GM12874 (cell line): ENCODE data around the gene RNF145.

Experiments
- TF ChIP-seq, protein P1 (sequence below): IDR thresholded peaks from 2 replicates; pipeline ENCODE4 v1.5.1; 2011; ENCODE audit warnings: low read depth, mild to moderate bottlenecking, control low read depth, low read length, moderate library complexity; ENCODE audit not compliant: insufficient read depth

RNF145 gene

GRCh38 chr5:159227452-159227851 lies 18.1 kb upstream of the RNF145 start:
- TF ChIP-seq, protein P1, sequence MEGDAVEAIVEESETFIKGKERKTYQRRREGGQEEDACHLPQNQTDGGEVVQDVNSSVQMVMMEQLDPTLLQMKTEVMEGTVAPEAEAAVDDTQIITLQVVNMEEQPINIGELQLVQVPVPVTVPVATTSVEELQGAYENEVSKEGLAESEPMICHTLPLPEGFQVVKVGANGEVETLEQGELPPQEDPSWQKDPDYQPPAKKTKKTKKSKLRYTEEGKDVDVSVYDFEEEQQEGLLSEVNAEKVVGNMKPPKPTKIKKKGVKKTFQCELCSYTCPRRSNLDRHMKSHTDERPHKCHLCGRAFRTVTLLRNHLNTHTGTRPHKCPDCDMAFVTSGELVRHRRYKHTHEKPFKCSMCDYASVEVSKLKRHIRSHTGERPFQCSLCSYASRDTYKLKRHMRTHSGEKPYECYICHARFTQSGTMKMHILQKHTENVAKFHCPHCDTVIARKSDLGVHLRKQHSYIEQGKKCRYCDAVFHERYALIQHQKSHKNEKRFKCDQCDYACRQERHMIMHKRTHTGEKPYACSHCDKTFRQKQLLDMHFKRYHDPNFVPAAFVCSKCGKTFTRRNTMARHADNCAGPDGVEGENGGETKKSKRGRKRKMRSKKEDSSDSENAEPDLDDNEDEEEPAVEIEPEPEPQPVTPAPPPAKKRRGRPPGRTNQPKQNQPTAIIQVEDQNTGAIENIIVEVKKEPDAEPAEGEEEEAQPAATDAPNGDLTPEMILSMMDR, result no peak

DNA sequence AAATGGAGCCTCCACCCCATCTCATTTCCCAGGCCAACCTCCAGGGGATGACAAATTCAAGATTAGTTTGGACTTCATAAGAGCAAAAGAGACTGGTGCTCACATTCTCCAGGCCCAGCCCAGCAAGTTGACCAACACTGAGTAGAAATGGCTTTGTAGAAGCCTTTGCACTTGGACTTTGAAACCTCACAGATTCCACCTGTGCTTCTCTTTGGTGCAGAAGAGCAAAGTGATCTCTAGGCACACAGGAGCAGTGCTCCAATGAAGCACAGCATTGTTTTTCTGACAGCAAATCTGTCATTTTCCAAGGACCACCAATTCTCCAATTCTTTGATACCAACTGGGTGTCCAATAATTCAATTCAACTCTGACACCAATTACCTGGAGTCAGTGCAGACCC lies 17.1 kb upstream of the RNF145 start:
- TF ChIP-seq, protein P1, result no peak

DNA sequence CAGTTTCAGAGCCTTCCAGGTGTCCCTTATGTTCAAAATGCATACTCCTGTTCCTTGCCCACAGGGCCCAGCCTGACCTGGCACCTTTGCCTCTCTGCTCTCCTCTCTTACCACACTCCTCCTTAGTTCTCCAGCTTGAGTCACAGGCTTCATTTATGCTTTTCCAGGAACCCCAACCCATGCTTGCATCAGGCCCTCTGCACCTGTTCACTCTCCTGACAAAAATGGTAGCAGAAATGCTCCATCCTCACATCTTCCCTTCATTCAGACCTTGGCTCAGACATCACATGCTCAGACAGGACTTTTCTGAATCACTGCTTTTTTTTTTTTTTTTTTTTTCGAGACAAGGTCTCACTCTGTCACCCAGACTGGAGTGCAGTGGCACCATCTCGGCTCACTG lies 15.1 kb upstream of the RNF145 start:
- TF ChIP-seq, protein P1, result no peak

- TF ChIP-seq, protein P1, result no peak
Measured at GRCh38 chr5:159223469-159223868, 14.1 kb upstream of the RNF145 start.

DNA sequence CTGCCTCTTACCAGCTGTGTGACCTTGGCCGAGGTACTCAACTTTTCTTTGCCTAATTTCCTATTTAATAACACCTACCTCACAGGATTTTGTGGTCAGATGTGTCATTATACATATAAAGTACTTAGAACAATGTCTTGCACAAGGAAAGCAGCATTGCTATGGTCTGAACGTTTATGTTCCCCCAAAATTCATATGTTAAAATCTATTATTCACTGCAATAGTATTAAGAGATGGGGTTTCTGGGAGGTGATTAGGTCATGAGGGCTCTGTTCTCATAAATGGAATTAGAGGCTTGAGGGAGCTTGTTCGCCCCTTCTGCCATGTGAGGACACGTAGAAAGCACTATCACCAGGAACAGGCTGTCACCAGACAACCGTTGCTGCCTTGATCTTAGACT lies 10.9 kb upstream of the RNF145 start:
- TF ChIP-seq, protein P1, result no peak

- TF ChIP-seq, protein P1, result no peak
Measured at GRCh38 chr5:159218595-159219023, 9.3 kb upstream of the RNF145 start.

DNA sequence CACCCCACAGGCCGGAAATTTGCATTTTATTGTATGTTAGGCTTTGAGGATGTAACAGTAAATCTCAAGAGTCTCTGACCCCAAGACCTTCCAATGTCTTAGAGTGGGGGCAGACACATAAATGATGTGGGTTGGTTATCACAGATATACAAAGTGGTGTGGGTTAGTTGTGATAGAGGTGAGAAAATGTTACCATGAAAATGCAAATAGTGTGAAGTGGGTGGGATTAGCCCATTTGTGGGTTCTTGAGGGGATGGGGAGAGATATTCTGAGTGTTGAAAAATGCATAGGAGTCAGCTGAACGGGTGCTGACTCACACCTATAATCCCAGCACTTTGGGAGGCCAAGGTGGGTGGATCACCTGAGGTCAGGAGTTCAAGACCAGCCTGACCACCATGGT lies 7.9 kb upstream of the RNF145 start:
- TF ChIP-seq, protein P1, result no peak

DNA sequence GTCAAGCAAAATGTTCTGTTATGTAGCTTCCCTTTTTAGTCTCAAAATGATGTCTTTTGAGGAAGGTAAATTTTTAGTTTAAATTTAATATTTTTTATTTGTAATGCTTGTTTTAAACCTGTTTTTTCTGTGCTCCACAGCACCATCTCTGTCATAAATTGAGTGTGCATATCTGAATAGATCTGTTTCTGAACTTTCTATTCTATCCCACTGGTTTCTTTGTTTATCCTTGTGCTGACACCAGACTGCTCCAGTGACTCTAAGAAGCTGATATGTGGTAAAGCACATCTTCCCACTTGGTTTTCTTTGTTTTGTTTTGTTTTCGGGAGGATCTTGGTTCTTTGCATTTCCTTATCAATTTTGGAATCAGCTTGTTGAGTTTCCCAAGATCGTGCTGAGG lies 7.1 kb upstream of the RNF145 start:
- TF ChIP-seq, protein P1, result no peak
